Activated naive CD8-positive, alpha-beta T cell treated with anti-CD3 and anti-CD28 coated beads, Interleukin-2, amount 10 ng/mL, durations not matched to agents 7 days and 5 days (primary cell): ENCODE results near the gene BANP. TPM values are rescaled to one million over a fixed set of nuclear protein-coding genes. Genes with fewer than 3 reads are reported as not detected.
A peak's percentile ranks its signal among the peaks of the same experiment; 100 is the strongest.
"Not testable (repeated sequence)": the region's sequence is repeated elsewhere in the genome, so short reads cannot be mapped to it uniquely, and the experiment has no call there.

Experiments used
- ATAC-seq: fragments of 150-1000 bp; cut with Tn5 transposase; one replicate; pipeline ENCODE4 v1.10.0; 2021; ENCODE audit warnings: low read depth, moderate library complexity
- POLR2A ChIA-PET: fragments of 350-600 bp; sonication (Branson Sonifier 250); formaldehyde crosslinking; loops from one replicate; lab custom pipeline; 2021; ENCODE audit warnings: antibody characterized with exemption; lab: Charles Lee
- DNase-seq: peaks from one replicate; pipeline ENCODE4 v3.0.0; 2021
- H3K27ac Mint-ChIP-seq: one replicate; pipeline ENCODE4 v1.8.0; 2022; ENCODE audit warnings: mild to moderate bottlenecking, mixed read lengths
- H3K27me3 Mint-ChIP-seq: one replicate; pipeline ENCODE4 v1.8.0; 2022; ENCODE audit warnings: mild to moderate bottlenecking, moderate library complexity, mixed read lengths
- H3K36me3 Mint-ChIP-seq: one replicate; pipeline ENCODE4 v1.8.0; 2021; ENCODE audit warnings: mild to moderate bottlenecking, mixed read lengths
- H3K4me1 Mint-ChIP-seq: one replicate; pipeline ENCODE4 v1.8.0; 2021; ENCODE audit warnings: mixed read lengths
- H3K4me3 Mint-ChIP-seq: one replicate; pipeline ENCODE4 v1.8.0; 2022; ENCODE audit warnings: mild to moderate bottlenecking, moderate library complexity, mixed read lengths
- H3K9me3 Mint-ChIP-seq: one replicate; pipeline ENCODE4 v1.8.0; 2021; ENCODE audit warnings: mixed read lengths
- total RNA-seq, 2 experiments: library from RNA; stranded (reverse); gene quantifications; one replicate each; pipeline ENCODE4 v1.2.3, GENCODE V29; 2021

Gene BANP
- total RNA-seq, 2 experiments from 2014 or later = 50.2 to 55.1 TPM

DNA sequence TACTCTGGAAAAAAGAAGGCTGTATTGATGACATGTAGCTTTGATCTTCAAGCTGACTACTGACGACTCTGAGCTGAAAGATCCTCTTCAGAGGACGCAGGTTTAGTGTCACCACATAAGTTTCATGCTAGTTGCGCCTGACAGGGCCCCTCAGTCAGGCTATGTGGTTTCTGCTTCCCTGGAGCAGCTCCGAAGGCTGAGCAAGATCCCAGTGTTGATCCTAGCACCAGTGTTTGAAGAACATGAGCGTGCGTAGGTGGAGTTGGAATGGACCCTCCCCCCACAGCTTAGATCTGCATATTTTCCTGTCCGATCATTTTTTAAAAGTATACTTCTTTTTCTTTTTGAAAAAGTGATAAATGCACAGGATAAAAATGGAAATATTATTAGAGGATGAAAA is 17.3 kb downstream of the BANP start:
- H3K36me3 Mint-ChIP-seq = peaks cover 41% of the 10 kb centered on the region
- DNase-seq (no peak), ATAC-seq (no peak)
- H3K4me3 Mint-ChIP-seq = no peak overlapping the region
- no peak overlapping the region for H3K27ac Mint-ChIP-seq
- POLR2A ChIA-PET = interaction anchor here (0.6 kb wide), 1 partner anchor 1734 kb away, joined by 4 read pairs; no protein-coding TSS in a partner anchor
- H3K27me3 Mint-ChIP-seq = no peaks in the 10 kb centered on the region
- peaks cover 24% of the 10 kb centered on the region for H3K4me1 Mint-ChIP-seq
- H3K9me3 Mint-ChIP-seq = peaks cover 18% of the 10 kb centered on the region

DNA sequence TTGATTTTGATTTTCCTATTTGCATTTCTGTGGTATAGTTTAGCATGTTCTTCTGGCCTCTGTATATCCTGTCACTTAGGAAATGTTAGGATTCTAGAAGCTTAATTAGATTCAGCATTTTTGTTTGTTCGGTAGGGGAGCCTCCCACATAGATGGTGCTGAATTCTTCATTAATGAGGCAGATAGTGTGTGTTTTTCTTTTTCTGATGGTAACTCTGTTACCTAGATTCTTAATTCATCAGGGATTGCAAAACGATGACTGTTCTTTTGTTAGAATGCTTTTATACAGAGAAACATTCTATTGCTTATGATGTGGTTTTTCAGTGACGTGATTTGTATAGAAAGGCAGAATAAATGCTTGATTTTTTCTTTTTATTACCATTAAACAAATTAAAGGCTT is 19.0 kb downstream of the BANP start:
- Mint-ChIP-seq H3K4me3 (no peak overlapping the region), H3K27ac (no peak overlapping the region), H3K4me1 (peaks cover 22% of the 10 kb centered on the region), H3K27me3 (no peaks in the 10 kb centered on the region), H3K9me3 (peaks cover 18% of the 10 kb centered on the region), H3K36me3 (peaks cover 52% of the 10 kb centered on the region)
- ATAC-seq (no peak), DNase-seq (no peak)
- POLR2A ChIA-PET = no interaction called here

DNA sequence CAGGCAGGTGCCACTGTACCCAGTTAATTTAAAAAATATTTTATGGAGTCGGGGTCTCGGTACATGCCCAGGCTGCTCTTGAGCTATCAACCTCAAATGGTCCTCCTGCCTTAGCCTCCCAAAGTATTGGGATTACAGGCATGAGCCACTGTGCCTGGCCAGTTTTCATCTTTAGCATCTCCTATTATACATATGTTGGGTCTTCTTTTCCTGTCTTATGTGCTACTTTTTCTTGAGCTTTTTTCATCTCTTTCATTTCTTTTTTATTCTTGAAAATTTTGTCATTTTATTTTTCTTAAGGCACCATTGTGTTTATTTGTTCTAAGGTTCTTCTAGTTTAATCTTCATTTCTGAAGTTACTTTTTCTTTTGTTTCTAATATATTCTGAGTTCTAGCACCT is 20.7 kb downstream of the BANP start:
- no peak for DNase-seq
- Mint-ChIP-seq H3K9me3 (peaks cover 18% of the 10 kb centered on the region), H3K27ac (no peak overlapping the region), H3K36me3 (peaks cover 67% of the 10 kb centered on the region), H3K4me3 (no peak overlapping the region), H3K4me1 (peaks cover 16% of the 10 kb centered on the region), H3K27me3 (no peaks in the 10 kb centered on the region)
- ATAC-seq = no peak
- POLR2A ChIA-PET = interaction anchor here (0.7 kb wide), 1 partner anchor 13 kb away, joined by 3 read pairs; no protein-coding TSS in a partner anchor

DNA sequence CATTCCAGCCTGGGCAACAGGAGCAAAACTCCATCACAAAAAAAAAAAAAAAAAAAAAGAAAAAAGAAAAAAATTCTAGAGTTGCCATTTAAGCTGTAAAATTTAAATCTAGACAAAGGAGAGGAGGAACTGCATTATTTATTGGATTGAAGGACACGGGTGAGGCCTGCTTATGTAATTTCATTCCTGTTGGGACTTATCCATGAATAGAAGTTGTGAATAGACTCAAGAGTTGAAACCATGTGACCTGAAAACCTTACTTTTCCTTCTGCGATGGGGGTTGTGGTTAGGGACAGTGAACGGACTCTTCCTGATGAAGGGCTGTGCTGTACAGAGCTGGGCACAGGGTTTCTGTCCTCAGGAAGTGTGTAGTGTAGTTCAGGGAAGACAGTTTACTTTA is 22.5 kb downstream of the BANP start:
- Mint-ChIP-seq H3K27me3 (no peaks in the 10 kb centered on the region), H3K27ac (no peak overlapping the region), H3K4me3 (no peak overlapping the region), H3K9me3 (peaks cover 18% of the 10 kb centered on the region), H3K4me1 (peaks cover 14% of the 10 kb centered on the region), H3K36me3 (peaks cover 74% of the 10 kb centered on the region)
- no peak for DNase-seq
- no peak for ATAC-seq
- POLR2A ChIA-PET = interaction anchor here (0.6 kb wide), 1 partner anchor 736 kb away, joined by 3 read pairs; no protein-coding TSS in a partner anchor

DNA sequence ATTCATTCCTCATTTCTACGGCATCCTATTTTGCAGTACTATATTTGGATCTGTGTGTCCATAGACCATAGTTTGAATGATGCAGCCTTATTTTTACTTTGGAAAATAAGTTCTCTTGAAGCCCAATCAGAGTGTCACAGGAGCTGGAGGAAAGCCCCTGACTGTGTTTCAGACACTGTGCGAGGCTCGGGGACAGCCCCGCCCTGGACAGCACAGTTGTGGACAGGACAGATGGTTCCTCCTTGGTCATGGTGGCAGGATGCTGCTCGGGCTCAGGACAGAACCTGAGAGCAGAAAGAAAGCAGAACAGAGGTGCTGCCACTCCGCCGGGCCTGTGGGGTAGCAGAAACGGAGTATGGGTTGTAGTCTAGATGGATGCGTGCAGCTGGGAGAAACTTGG is 22.9 kb downstream of the BANP start:
- Mint-ChIP-seq H3K4me3 (no peak overlapping the region), H3K9me3 (peaks cover 18% of the 10 kb centered on the region), H3K36me3 (peaks cover 77% of the 10 kb centered on the region), H3K27me3 (no peaks in the 10 kb centered on the region), H3K4me1 (peaks cover 18% of the 10 kb centered on the region), H3K27ac (peak overlapping the region; percentile 7)
- POLR2A ChIA-PET = interaction anchor here (0.6 kb wide), 1 partner anchor 737 kb away, joined by 3 read pairs; no protein-coding TSS in a partner anchor
- no peak for ATAC-seq
- DNase-seq = no peak

DNA sequence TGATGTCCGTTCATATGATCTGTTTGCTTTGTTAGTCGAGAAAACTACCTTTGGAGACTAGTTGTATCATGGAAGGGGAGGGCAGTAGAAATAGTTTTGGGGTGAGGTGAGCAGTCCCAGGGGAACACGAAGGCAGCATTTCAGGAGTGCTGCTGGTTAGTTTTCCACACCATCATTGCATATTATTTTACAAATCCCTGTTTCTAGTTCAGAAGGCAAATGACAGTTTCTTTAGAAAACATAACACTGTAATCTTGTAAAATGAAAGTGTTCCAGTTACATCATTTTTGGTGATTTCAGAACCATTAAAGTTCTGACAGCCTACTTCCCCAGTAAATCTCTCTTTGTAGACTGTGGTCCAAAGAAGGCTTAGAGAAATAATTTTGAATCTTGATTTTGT is 25.4 kb downstream of the BANP start:
- no peak overlapping the region for H3K4me3 Mint-ChIP-seq
- H3K4me1 Mint-ChIP-seq = peaks cover 36% of the 10 kb centered on the region
- H3K27me3 Mint-ChIP-seq = no peaks in the 10 kb centered on the region
- DNase-seq (no peak), ATAC-seq (no peak)
- H3K36me3 Mint-ChIP-seq = peaks cover 63% of the 10 kb centered on the region
- H3K27ac Mint-ChIP-seq = no peak overlapping the region
- peaks cover 10% of the 10 kb centered on the region for H3K9me3 Mint-ChIP-seq
- POLR2A ChIA-PET = no interaction called here

DNA sequence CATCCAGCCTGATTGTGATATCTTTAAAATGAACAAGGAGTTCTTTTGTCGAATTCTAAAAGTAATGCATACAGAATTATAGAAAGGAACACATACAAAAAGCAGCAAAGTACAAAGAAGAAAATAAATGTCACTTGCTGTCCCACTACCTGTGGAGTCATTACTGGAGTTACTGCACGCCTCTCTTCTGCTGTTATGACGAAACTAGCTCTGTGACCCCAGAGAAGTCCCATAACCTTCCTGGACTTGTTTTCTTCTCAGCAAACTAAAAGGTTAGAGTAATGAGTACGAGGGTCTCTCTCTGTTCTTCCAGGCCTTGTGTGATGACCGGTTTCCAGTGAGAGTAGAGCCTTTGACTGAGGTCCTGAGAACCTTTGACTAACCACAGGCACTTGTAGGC is 26.9 kb downstream of the BANP start:
- Mint-ChIP-seq H3K4me3 (no peak overlapping the region), H3K36me3 (peaks cover 62% of the 10 kb centered on the region), H3K27ac (no peak overlapping the region), H3K27me3 (no peaks in the 10 kb centered on the region), H3K4me1 (peaks cover 46% of the 10 kb centered on the region), H3K9me3 (peaks cover under 1% of the 10 kb centered on the region)
- DNase-seq (no peak), ATAC-seq (no peak)
- POLR2A ChIA-PET = no interaction called here

DNA sequence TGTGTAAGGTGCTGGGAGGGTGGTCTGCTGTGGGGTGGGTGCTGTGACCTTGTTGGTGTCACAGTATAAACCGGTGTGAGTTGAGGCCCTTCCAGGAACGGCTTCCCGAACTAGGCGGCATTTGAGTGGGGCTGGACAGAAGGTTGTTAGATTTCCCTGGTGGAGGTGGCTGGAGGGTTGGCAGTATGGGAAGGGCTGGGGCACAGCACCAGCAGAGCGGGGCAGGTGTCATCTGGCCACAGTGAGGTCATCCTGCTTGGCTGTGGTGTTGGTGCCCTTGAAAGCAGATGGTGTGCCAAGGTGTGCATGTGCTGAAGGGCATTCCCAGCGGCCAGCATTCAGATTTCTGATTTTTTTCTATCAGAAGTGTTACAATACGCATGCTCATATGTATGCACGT is 28.1 kb downstream of the BANP start:
- Mint-ChIP-seq H3K27ac (no peak overlapping the region), H3K4me1 (peaks cover 42% of the 10 kb centered on the region), H3K9me3 (no peaks in the 10 kb centered on the region), H3K27me3 (no peaks in the 10 kb centered on the region), H3K36me3 (peaks cover 59% of the 10 kb centered on the region), H3K4me3 (no peak overlapping the region)
- DNase-seq (no peak), ATAC-seq (no peak)
- POLR2A ChIA-PET = no interaction called here

DNA sequence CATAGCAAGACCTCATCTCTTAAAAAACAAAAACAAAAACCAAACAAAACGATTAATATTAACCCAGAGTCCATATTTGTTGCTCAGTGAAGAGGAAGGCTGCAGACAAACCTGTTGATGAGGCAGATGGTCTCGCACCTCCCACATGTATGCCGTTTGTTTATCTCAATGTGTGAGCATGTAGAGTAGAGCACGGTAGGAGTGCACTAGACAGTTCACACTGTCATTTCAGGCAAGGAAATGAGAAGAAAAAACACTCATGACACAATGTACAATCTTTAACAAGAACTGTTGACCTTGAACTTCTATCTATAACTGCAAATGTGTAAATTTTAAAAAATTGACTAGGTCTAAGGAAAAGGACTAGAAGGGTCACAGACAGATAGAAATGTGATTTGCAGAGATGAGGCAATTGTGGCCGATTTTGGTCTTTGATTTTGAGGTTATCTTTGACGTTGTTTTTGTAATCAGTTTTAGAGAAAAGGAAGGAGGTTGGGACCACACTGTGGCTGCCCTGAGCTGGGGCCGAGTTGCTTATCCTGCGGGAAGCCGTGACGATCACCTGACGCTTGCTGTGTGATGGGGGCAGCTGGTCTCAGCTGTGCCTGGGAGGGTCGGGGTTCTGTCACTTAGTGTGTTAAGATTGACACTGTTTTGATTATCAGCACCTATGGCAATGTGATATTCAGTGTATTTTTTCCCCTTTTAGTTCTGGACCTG is 28.8 kb downstream of the BANP start:
- DNase-seq, H3K27me3 Mint-ChIP-seq, H3K9me3 Mint-ChIP-seq, POLR2A ChIA-PET: not testable (repeated sequence)
- Mint-ChIP-seq H3K4me1 (peaks cover 40% of the 10 kb centered on the region), H3K4me3 (peak overlapping the region; percentile 36), H3K36me3 (peaks cover 59% of the 10 kb centered on the region), H3K27ac (peak overlapping the region; percentile 22)
- peak; percentile 11 for ATAC-seq

DNA sequence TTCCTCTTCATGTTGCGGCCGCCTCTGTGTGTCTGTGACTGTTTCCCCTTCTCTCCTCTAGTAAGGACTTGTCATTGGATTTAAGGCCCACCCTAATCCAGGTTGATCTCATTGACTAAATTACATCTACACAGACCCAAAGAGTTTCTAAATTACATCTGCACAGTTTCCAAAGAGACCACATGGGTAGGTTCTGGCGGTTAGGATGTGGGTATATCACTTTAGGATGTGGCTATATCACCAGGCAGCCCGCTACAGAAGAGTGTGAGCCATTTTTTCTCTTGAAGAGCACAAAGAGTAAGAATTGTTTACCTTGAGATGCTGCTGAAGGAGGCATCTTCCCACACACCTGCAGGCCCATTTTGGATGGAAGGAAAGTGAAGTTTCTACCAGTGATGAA is 30.1 kb downstream of the BANP start:
- H3K36me3 Mint-ChIP-seq = peaks cover 57% of the 10 kb centered on the region
- H3K4me1 Mint-ChIP-seq = peaks cover 41% of the 10 kb centered on the region
- POLR2A ChIA-PET = interaction anchor here (0.5 kb wide), 1 partner anchor 195 kb away, joined by 5 read pairs; no protein-coding TSS in a partner anchor

DNA sequence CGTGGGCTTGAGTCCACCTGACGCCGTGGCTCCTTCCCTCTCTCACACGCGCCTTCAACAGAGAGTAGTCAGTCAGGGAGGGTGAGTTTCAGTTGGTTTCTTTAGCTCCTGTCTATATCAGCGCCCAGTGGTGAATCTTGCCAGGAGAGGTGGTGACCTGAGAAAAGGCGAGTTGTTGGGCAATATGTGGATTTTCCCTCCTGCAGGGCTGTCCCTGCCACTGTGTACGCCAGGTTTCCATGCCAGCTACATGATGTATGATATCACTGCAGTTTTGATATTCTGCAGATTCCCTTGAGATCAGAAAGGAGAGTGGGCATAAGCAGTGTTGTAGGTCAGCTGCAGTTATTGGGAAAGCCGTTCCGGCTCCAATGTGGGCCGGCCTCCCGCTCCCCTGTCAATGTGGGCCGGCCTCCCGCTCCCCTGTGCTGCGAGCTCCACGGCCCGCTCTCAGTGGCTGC is 31.4 kb downstream of the BANP start:
- no peaks in the 10 kb centered on the region for H3K9me3 Mint-ChIP-seq
- ATAC-seq (no peak), DNase-seq (no peak)
- peaks cover 40% of the 10 kb centered on the region for H3K4me1 Mint-ChIP-seq
- H3K27me3 Mint-ChIP-seq = no peaks in the 10 kb centered on the region
- no peak overlapping the region for H3K4me3 Mint-ChIP-seq
- POLR2A ChIA-PET = no interaction called here
- peaks cover 53% of the 10 kb centered on the region for H3K36me3 Mint-ChIP-seq
- no peak overlapping the region for H3K27ac Mint-ChIP-seq

More for the DNA sequence above, 30.1 kb downstream of the BANP start:
- Mint-ChIP-seq H3K4me3 (peak overlapping the region; percentile 77), H3K27ac (peak overlapping the region; percentile 84)
- not testable (repeated sequence) for H3K27me3 Mint-ChIP-seq, H3K9me3 Mint-ChIP-seq
- DNase-seq (peak; percentile 46), ATAC-seq (peak; percentile 90)

DNA sequence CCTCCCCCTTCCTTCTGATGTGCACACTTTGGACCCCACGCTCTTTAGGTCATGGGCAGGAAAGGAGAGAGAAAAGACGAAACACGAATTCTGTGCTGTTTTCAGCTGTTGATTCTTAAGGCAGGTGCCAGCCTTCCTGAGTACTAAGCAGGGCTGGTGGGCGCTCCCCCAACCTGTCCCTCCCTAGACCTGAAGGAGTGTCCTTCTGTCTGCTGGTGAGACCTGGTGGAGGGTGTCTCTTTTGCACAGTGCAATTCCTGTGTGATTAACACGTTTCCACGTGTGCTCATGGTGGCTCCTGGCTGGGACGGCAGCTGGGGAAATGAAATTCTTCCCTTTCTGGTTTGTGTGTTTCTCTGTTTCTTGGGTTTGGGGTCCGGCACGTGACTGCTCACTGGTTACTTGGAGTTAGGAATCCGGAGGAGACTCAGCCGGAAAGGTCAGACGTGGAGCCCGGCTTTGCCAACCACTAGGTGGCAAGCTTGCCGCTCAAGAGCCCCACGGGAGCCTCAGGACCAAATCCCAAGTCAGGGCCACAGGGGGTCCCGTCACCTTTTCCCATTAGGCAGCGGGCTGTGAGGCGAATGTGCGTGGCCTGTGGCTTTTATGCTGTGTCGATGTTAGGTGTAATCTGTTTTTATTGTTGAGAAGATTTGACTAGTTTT is 32.0 kb downstream of the BANP start:
- ATAC-seq, DNase-seq, POLR2A ChIA-PET, H3K27me3 Mint-ChIP-seq, H3K27ac Mint-ChIP-seq, H3K4me3 Mint-ChIP-seq, H3K9me3 Mint-ChIP-seq: not testable (repeated sequence)
- H3K36me3 Mint-ChIP-seq = peaks cover 49% of the 10 kb centered on the region
- peaks cover 40% of the 10 kb centered on the region for H3K4me1 Mint-ChIP-seq

DNA sequence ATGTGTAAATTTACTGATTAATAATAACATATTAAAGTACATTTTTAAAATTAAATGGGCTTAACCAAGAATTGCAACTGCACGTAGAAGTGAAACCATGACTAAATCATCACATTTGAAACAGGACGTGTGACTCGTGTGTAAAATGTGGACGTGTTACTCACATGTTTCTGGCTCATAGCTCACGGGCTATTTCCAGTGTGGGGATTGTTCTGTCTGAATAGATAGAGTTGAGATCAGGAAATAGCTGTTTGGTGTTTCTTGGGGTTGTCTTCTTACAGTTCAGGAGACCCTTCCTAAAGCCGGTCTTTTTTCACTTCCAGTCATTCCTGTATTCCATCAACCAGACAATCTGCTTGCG is 32.5 kb downstream of the BANP start:
- DNase-seq, H3K9me3 Mint-ChIP-seq, POLR2A ChIA-PET, ATAC-seq, H3K4me3 Mint-ChIP-seq, H3K27ac Mint-ChIP-seq, H3K27me3 Mint-ChIP-seq: not testable (repeated sequence)
- peaks cover 44% of the 10 kb centered on the region for H3K36me3 Mint-ChIP-seq
- peaks cover 40% of the 10 kb centered on the region for H3K4me1 Mint-ChIP-seq

DNA sequence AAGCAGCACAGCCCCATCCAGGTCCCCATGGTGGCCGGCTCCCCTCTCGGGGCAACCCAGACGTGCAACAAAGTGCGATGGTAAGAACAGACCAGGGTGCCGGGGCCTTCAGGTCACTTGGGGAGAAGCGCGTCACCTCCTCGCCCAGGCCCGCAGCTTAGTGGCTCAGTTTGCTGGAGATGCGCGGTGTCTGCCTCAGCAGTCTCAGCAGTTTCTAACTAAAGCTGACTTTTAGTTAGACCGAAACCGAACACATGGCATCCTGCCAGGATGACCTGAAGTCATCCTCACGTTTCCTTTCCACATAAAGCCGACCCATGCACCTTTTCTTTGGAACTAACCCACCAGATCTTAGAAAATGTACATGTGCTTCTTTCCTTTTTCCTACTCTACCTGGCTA is 32.9 kb downstream of the BANP start:
- H3K4me3 Mint-ChIP-seq, H3K27me3 Mint-ChIP-seq, ATAC-seq, DNase-seq, POLR2A ChIA-PET, H3K27ac Mint-ChIP-seq, H3K9me3 Mint-ChIP-seq: not testable (repeated sequence)
- Mint-ChIP-seq H3K4me1 (peaks cover 36% of the 10 kb centered on the region), H3K36me3 (peaks cover 41% of the 10 kb centered on the region)
